OCI-LY1 (cell line): ENCODE measurements around the gene CAMK2D.

Experiments
- H2AFZ ChIP-seq: fragments of 200-600 bp; sonication (generic), shearing (Covaris generic); 2 replicates; pipeline ENCODE4 v1.6.0; 2014; ENCODE audit warnings: antibody characterized with exemption, mild to moderate bottlenecking, low read length
- H3F3A ChIP-seq: fragments of 200-600 bp; sonication (generic), shearing (Covaris generic); 2 replicates; pipeline ENCODE4 v1.6.0; 2014; ENCODE audit warnings: mild to moderate bottlenecking, antibody characterized with exemption, low read length, moderate library complexity; ENCODE audit not compliant: insufficient read depth
- H3K27ac ChIP-seq: fragments of 200-600 bp; sonication (generic); 2 replicates; pipeline ENCODE4 v1.5.1; 2014; ENCODE audit warnings: low read length, mixed run types, mild to moderate bottlenecking, low read depth; ENCODE audit not compliant: poor library complexity, severe bottlenecking
- H3K27me3 ChIP-seq: fragments of 200-600 bp; sonication (generic); 2 replicates; pipeline ENCODE4 v1.6.0; 2014; ENCODE audit warnings: antibody characterized with exemption, mild to moderate bottlenecking, low read length, moderate library complexity; ENCODE audit not compliant: insufficient read depth
- H3K36me3 ChIP-seq: fragments of 200-600 bp; sonication (generic); 2 replicates; pipeline ENCODE4 v1.6.1; 2014; ENCODE audit warnings: mild to moderate bottlenecking, antibody characterized with exemption, low read length, moderate library complexity, mixed read lengths; ENCODE audit not compliant: insufficient read depth
- H3K4me1 ChIP-seq: fragments of 200-600 bp; sonication (generic); 2 replicates; pipeline ENCODE4 v1.5.1; 2014; ENCODE audit warnings: mild to moderate bottlenecking, low read length, moderate library complexity; ENCODE audit not compliant: insufficient read depth, severe bottlenecking
- H3K4me2 ChIP-seq: fragments of 200-600 bp; sonication (generic), shearing (Covaris generic); 2 replicates; pipeline ENCODE4 v1.6.1; 2014; ENCODE audit warnings: low read length
- H3K4me3 ChIP-seq: fragments of 200-600 bp; sonication (generic); 2 replicates; pipeline ENCODE4 v1.5.1; 2014; ENCODE audit warnings: low read length, low read depth, mild to moderate bottlenecking, mixed read lengths; ENCODE audit not compliant: poor library complexity, severe bottlenecking
- H3K79me2 ChIP-seq: fragments of 200-600 bp; shearing (Covaris generic); 2 replicates; pipeline ENCODE4 v1.6.1; 2016; ENCODE audit warnings: mixed run types, low read length, mixed read lengths; ENCODE audit not compliant: insufficient read depth
- H3K9ac ChIP-seq: fragments of 200-600 bp; sonication (generic), shearing (Covaris generic); 2 replicates; pipeline ENCODE4 v1.6.1; 2014; ENCODE audit warnings: mild to moderate bottlenecking, low read length, mixed read lengths
- H3K9me2 ChIP-seq: fragments of 200-600 bp; sonication (generic), shearing (Covaris generic); 2 replicates; pipeline ENCODE4 v1.6.1; 2014; ENCODE audit warnings: low read depth, mild to moderate bottlenecking, low read length, mixed read lengths
- H3K9me3 ChIP-seq: fragments of 200-600 bp; shearing (Covaris generic); 2 replicates; pipeline ENCODE4 v1.6.1; 2014; ENCODE audit warnings: low read length, mixed read lengths
- H4K20me1 ChIP-seq: fragments of 200-600 bp; sonication (generic), shearing (Covaris generic); 2 replicates; pipeline ENCODE4 v1.6.0; 2016; ENCODE audit warnings: mild to moderate bottlenecking, low read length; ENCODE audit not compliant: insufficient read depth
- CTCF ChIP-seq: fragments of 200-600 bp; sonication (generic), shearing (Covaris generic); IDR thresholded peaks from 2 replicates; pipeline ENCODE4 v1.5.1; 2017; ENCODE audit warnings: mild to moderate bottlenecking, antibody characterized with exemption, low read length, moderate library complexity, mixed read lengths
- EZH2 ChIP-seq: fragments of 200-600 bp; sonication (generic), shearing (Covaris generic); IDR thresholded peaks from 2 replicates; pipeline ENCODE4 v1.8.0; 2017; ENCODE audit warnings: borderline replicate concordance, mixed run types, mild to moderate bottlenecking, antibody characterized with exemption, low read length, moderate library complexity, mixed read lengths

CAMK2D gene

GRCh38 chr4:113634081-113634969, 127.2 kb downstream of the CAMK2D start:
- H3K9ac ChIP-seq, result peak overlapping the region; percentile 63; the same call in 1 of the 2 replicates
- no peaks in the 10 kb centered on the region for H3K9me3 ChIP-seq
- H4K20me1 ChIP-seq, result no peaks in the 10 kb centered on the region
- H3K79me2 ChIP-seq, result peaks cover 67% of the 10 kb centered on the region
- peaks cover 6% of the 10 kb centered on the region; the same call in 1 of the 2 replicates for H3F3A ChIP-seq
- peak overlapping the region; percentile 35; the same call in 1 of the 2 replicates for H3K4me2 ChIP-seq
- TF ChIP-seq EZH2, result no peak
- no peak for TF ChIP-seq CTCF
- H3K27me3 ChIP-seq, result no peaks in the 10 kb centered on the region
- no peak overlapping the region for H2AFZ ChIP-seq
- H3K4me1 ChIP-seq, result peaks cover 85% of the 10 kb centered on the region
- H3K36me3 ChIP-seq, result peaks cover 16% of the 10 kb centered on the region; the same call in 1 of the 2 replicates
- H3K9me2 ChIP-seq, result no peaks in the 10 kb centered on the region
- peak overlapping the region; percentile 95 for H3K27ac ChIP-seq
- H3K4me3 ChIP-seq, result peak overlapping the region; percentile 53

- H3K79me2 ChIP-seq, result peaks cover 76% of the 10 kb centered on the region
- H3K9ac ChIP-seq, result no peak overlapping the region; the same call in 1 of the 2 replicates
- H3K4me3 ChIP-seq, result no peak overlapping the region
- H3K27ac ChIP-seq, result no peak overlapping the region
- peaks cover 85% of the 10 kb centered on the region for H3K4me1 ChIP-seq
- H3K9me3 ChIP-seq, result no peaks in the 10 kb centered on the region
- H3F3A ChIP-seq, result peaks cover 6% of the 10 kb centered on the region; the same call in 1 of the 2 replicates
- peaks cover 16% of the 10 kb centered on the region; the same call in 1 of the 2 replicates for H3K36me3 ChIP-seq
- no peaks in the 10 kb centered on the region for H4K20me1 ChIP-seq
- no peak overlapping the region for H2AFZ ChIP-seq
- H3K4me2 ChIP-seq, result no peak overlapping the region
- no peaks in the 10 kb centered on the region for H3K27me3 ChIP-seq
- H3K9me2 ChIP-seq, result no peaks in the 10 kb centered on the region
- TF ChIP-seq EZH2 (no peak), CTCF (no peak)
Observed at GRCh38 chr4:113633467-113633866, 128.1 kb downstream of the CAMK2D start.

- H3K9ac ChIP-seq, result no peak overlapping the region
- H3K4me2 ChIP-seq, result peak overlapping the region; percentile 25; the same call in 1 of the 2 replicates
- H3K9me3 ChIP-seq, result no peaks in the 10 kb centered on the region
- peaks cover 84% of the 10 kb centered on the region for H3K4me1 ChIP-seq
- H3K27ac ChIP-seq, result peak overlapping the region; percentile 58
- peaks cover 26% of the 10 kb centered on the region; the same call in 1 of the 2 replicates for H3K36me3 ChIP-seq
- H2AFZ ChIP-seq, result no peak overlapping the region
- peaks cover 67% of the 10 kb centered on the region for H3K79me2 ChIP-seq
- TF ChIP-seq CTCF (no peak), EZH2 (no peak)
- H4K20me1 ChIP-seq, result no peaks in the 10 kb centered on the region
- H3K9me2 ChIP-seq, result no peaks in the 10 kb centered on the region
- H3K27me3 ChIP-seq, result no peaks in the 10 kb centered on the region
- H3F3A ChIP-seq, result no peaks in the 10 kb centered on the region
- H3K4me3 ChIP-seq, result no peak overlapping the region
Observed at GRCh38 chr4:113628711-113629110, 132.8 kb downstream of the CAMK2D start.
